ENCODE data around the gene PHOX2A.

DNA sequence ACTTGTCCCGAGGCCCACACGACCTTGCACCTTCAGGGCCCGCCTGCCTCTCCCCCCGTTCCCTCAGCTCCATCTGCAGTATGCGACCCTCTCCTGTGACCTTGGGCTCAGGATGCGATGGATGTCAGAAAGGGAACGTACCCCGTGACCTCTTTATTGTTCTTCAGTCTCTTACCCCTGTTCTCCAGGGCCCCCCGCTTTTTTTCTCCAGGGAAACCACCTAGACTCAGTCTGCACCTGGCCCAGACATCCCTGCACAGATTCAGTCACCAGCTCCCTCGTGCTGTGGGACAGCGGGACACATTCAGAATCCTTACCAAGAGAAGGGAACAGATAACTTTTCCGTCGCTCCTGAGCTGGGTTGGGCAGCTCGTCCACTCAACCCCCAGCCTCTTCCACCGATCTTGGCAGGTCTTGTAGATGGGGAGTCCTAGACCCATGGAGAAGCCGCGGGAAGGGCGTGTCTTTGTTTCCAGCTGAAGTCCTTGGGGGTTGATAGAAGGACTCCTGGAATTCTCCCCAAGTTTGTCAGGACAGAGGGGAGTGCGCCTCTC lies 1.4 kb upstream of the PHOX2A start:
- TF ChIP-seq, protein P1, sequence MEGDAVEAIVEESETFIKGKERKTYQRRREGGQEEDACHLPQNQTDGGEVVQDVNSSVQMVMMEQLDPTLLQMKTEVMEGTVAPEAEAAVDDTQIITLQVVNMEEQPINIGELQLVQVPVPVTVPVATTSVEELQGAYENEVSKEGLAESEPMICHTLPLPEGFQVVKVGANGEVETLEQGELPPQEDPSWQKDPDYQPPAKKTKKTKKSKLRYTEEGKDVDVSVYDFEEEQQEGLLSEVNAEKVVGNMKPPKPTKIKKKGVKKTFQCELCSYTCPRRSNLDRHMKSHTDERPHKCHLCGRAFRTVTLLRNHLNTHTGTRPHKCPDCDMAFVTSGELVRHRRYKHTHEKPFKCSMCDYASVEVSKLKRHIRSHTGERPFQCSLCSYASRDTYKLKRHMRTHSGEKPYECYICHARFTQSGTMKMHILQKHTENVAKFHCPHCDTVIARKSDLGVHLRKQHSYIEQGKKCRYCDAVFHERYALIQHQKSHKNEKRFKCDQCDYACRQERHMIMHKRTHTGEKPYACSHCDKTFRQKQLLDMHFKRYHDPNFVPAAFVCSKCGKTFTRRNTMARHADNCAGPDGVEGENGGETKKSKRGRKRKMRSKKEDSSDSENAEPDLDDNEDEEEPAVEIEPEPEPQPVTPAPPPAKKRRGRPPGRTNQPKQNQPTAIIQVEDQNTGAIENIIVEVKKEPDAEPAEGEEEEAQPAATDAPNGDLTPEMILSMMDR (conservative IDR thresholded peaks at IDR 0.05; ENCODE audit: low read length) = no peak
- no peak for TF ChIP-seq EZH2phosphoT487 (IDR thresholded peaks at IDR 0.05; ENCODE audit: borderline replicate concordance)

Measured in Loucy (cell line).